ENCODE data around the gene TMEM26. TPM values are rescaled to one million over a fixed set of nuclear protein-coding genes. Genes with fewer than 3 reads are reported as not detected.

The TMEM26 gene
- total RNA-seq, 1 donor from 2014 or later, result not detected

DNA sequence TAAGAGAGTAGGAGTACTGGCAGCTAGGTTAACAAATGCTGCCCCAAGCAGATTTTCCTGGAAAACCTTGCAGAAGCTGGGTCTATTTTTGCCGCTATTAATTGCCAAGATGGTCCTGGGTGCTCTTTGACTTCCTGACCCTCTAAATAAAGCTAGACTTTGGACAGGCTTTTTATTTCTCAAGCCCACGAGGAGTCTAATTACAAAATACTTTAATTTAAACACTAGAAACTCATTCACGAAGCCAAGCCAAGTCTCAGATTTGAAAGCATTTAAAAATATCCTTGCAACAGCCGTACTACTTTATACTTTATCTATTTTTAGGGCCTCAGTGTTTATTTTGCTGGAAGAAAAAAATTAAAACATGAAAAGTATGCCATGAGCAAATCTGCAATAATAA is 45.1 kb downstream of the TMEM26 start:
- peak overlapping the region; percentile 24 to 37 for H3K27ac ChIP-seq
- no peak for DNase-seq (ENCODE audit: low spot score in 2 of 2)
- peaks cover 2 to 20% of the 10 kb centered on the region in 2 donors for H3K4me1 ChIP-seq
- H3K9me3 ChIP-seq, result no peaks in the 10 kb centered on the region
- intact Hi-C loops (cut with DNase I), result no loop called here
- H3K36me3 ChIP-seq, result no peaks in the 10 kb centered on the region
- H3K27me3 ChIP-seq, result no peaks in the 10 kb centered on the region
- TF ChIP-seq, protein P1, sequence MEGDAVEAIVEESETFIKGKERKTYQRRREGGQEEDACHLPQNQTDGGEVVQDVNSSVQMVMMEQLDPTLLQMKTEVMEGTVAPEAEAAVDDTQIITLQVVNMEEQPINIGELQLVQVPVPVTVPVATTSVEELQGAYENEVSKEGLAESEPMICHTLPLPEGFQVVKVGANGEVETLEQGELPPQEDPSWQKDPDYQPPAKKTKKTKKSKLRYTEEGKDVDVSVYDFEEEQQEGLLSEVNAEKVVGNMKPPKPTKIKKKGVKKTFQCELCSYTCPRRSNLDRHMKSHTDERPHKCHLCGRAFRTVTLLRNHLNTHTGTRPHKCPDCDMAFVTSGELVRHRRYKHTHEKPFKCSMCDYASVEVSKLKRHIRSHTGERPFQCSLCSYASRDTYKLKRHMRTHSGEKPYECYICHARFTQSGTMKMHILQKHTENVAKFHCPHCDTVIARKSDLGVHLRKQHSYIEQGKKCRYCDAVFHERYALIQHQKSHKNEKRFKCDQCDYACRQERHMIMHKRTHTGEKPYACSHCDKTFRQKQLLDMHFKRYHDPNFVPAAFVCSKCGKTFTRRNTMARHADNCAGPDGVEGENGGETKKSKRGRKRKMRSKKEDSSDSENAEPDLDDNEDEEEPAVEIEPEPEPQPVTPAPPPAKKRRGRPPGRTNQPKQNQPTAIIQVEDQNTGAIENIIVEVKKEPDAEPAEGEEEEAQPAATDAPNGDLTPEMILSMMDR (IDR thresholded peaks at IDR 0.05), result no peak
- no peak overlapping the region for H3K4me3 ChIP-seq

DNA sequence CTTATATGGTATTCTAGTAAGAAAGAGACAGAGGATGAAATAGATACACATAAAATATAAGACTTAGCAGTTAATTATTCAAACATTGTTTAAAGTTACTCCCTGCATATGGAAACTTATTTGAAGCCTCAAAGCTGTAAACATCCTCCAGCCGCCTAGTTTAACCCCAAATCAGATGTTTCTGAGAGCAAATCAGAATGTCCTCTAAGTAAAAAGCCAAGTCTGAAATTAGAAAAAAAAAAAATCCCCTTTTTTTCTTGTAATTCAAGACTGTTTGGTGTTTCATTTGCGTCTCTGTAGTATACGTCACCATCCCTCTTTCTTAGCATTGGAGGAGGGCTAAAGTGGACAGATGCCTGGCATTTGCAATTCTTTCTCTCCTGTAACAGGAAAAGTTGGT is 46.4 kb downstream of the TMEM26 start:
- intact Hi-C loops (cut with DNase I), result no loop called here
- H3K27ac ChIP-seq, result no peak overlapping the region
- peaks cover 2 to 20% of the 10 kb centered on the region in 2 donors for H3K4me1 ChIP-seq
- H3K36me3 ChIP-seq, result no peaks in the 10 kb centered on the region
- H3K27me3 ChIP-seq, result no peaks in the 10 kb centered on the region
- no peak for DNase-seq (ENCODE audit: low spot score in 2 of 2)
- TF ChIP-seq, protein P1 (IDR thresholded peaks at IDR 0.05), result no peak
- H3K9me3 ChIP-seq, result no peaks in the 10 kb centered on the region
- no peak overlapping the region for H3K4me3 ChIP-seq

DNA sequence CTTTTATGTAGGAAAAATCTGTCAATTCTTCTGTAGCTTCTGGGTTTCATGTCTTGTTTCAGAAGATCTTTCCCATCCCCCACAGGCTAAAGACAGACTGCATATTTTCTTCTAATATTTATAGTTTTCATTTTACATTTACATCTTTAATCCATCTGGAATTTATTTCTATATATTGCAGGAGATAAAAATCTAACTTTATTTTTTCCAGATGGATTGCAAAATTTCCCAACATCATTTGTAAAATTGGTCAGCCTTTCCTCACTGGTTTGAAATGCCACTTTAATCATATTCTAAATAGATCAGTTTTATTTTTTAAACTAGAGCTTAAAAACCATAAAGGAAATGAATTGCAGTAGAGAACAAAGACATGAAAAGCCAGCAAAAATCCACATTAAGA is 46.9 kb downstream of the TMEM26 start:
- Histone ChIP-seq H3K9me3 (no peaks in the 10 kb centered on the region), H3K27me3 (no peaks in the 10 kb centered on the region), H3K4me1 (peaks cover 2 to 20% of the 10 kb centered on the region in 2 donors), H3K27ac (no peak overlapping the region), H3K36me3 (no peaks in the 10 kb centered on the region), H3K4me3 (no peak overlapping the region)
- no peak for DNase-seq (ENCODE audit: low spot score in 2 of 2)
- TF ChIP-seq, protein P1 (IDR thresholded peaks at IDR 0.05), result no peak
- intact Hi-C loops (cut with DNase I), result no loop called here

- no peaks in the 10 kb centered on the region for H3K27me3 ChIP-seq
Observed at GRCh38 chr10:61404751-61405150, 48.4 kb downstream of the TMEM26 start.

GRCh38 chr10:61400524-61400923 is 52.7 kb downstream of the TMEM26 start:
- Histone ChIP-seq H3K4me3 (no peak overlapping the region), H3K27me3 (no peaks in the 10 kb centered on the region), H3K4me1 (peaks cover 0 to 3% of the 10 kb centered on the region in 2 donors), H3K9me3 (no peaks in the 10 kb centered on the region), H3K36me3 (no peaks in the 10 kb centered on the region), H3K27ac (no peak overlapping the region)
- no peak for DNase-seq (ENCODE audit: low spot score in 2 of 2)
- intact Hi-C loops (cut with DNase I), result no loop called here
- TF ChIP-seq, protein P1 (IDR thresholded peaks at IDR 0.05), result no peak

More at GRCh38 chr10:61404751-61405150, 48.4 kb downstream of the TMEM26 start:
- DNase-seq (ENCODE audit: low spot score in 2 of 2), result no peak
- Histone ChIP-seq H3K4me3 (no peak overlapping the region), H3K9me3 (no peaks in the 10 kb centered on the region), H3K36me3 (no peaks in the 10 kb centered on the region), H3K27ac (no peak overlapping the region), H3K4me1 (peaks cover 2 to 20% of the 10 kb centered on the region in 2 donors)
- intact Hi-C loops (cut with DNase I), result no loop called here
- TF ChIP-seq, protein P1 (IDR thresholded peaks at IDR 0.05), result no peak

GRCh38 chr10:61399406-61399805 is 53.8 kb downstream of the TMEM26 start:
- Histone ChIP-seq H3K27me3 (no peaks in the 10 kb centered on the region), H3K36me3 (no peaks in the 10 kb centered on the region), H3K27ac (no peak overlapping the region), H3K4me1 (peaks cover 0 to 3% of the 10 kb centered on the region in 2 donors), H3K4me3 (no peak overlapping the region), H3K9me3 (no peaks in the 10 kb centered on the region)
- TF ChIP-seq, protein P1 (IDR thresholded peaks at IDR 0.05), result no peak
- no peak for DNase-seq (ENCODE audit: low spot score in 2 of 2)
- intact Hi-C loops (cut with DNase I), result no loop called here

Data from ascending aorta (tissue), 2 donors.